SK-N-SH treated with all-trans-retinoic acid at 6 μM for 48 hours (cell line): ENCODE results near the gene SRD5A2.

Experiments used
- ATAC-seq: fragments of 200-7000 bp; cut with Tn5 transposase; 3 replicates; pipeline ENCODE4 v1.9.1; 2020; ENCODE audit warnings: mild to moderate bottlenecking, moderate library complexity
- BACH2 ChIP-seq: fragments of 250-450 bp; sonication (Bioruptor Pico); IDR thresholded peaks from 2 replicates; pipeline ENCODE4 v1.9.0; 2021; ENCODE audit warnings: mild to moderate bottlenecking, borderline replicate concordance
- ESRRG ChIP-seq: fragments of 250-450 bp; sonication (Bioruptor Pico); IDR thresholded peaks from 2 replicates; pipeline ENCODE4 v1.6.1; 2021; ENCODE audit warnings: mild to moderate bottlenecking
- GLIS3 ChIP-seq: fragments of 250-450 bp; sonication (Bioruptor Pico); IDR thresholded peaks from 2 replicates; pipeline ENCODE4 v1.5.0; 2020; ENCODE audit warnings: mild to moderate bottlenecking, moderate library complexity
- ISL1 ChIP-seq: fragments of 250-450 bp; sonication (Bioruptor Pico); IDR thresholded peaks from 2 replicates; pipeline ENCODE4 v2.1.2; 2022; ENCODE audit warnings: mild to moderate bottlenecking, moderate library complexity
- OSR1 ChIP-seq: fragments of 250-450 bp; sonication (Bioruptor Pico); IDR thresholded peaks from 2 replicates; pipeline ENCODE4 v1.8.0; 2022; ENCODE audit warnings: moderate library complexity, mild to moderate bottlenecking, inconsistent platforms
- PATZ1 ChIP-seq: fragments of 250-450 bp; sonication (Bioruptor Pico); IDR thresholded peaks from 2 replicates; pipeline ENCODE4 v1.8.0; 2020; ENCODE audit warnings: mild to moderate bottlenecking, moderate library complexity, borderline replicate concordance
- POU6F1 ChIP-seq: fragments of 250-450 bp; sonication (Bioruptor Pico); IDR thresholded peaks from 2 replicates; pipeline ENCODE4 v1.8.0; 2021; ENCODE audit warnings: low read depth, mild to moderate bottlenecking, moderate library complexity, borderline replicate concordance
- PPARA ChIP-seq: fragments of 250-450 bp; sonication (Bioruptor Pico); IDR thresholded peaks from 2 replicates; pipeline ENCODE4 v1.5.0; 2020; ENCODE audit warnings: mild to moderate bottlenecking, borderline replicate concordance
- RARB ChIP-seq: fragments of 250-450 bp; sonication (Bioruptor Pico); IDR thresholded peaks from 2 replicates; pipeline ENCODE4 v1.8.0; 2021; ENCODE audit warnings: mild to moderate bottlenecking, moderate library complexity
- SNAI2 ChIP-seq: fragments of 250-450 bp; sonication (Bioruptor Pico); IDR thresholded peaks from 2 replicates; pipeline ENCODE4 v1.5.0; 2020; ENCODE audit warnings: mild to moderate bottlenecking, moderate library complexity
- TCF4 ChIP-seq: fragments of 250-450 bp; sonication (Bioruptor Pico); IDR thresholded peaks from 2 replicates; pipeline ENCODE4 v1.8.0; 2021; ENCODE audit warnings: mild to moderate bottlenecking, moderate library complexity, borderline replicate concordance
- TOX ChIP-seq: fragments of 250-450 bp; sonication (Bioruptor Pico); IDR thresholded peaks from 2 replicates; pipeline ENCODE4 v1.8.0; 2021; ENCODE audit warnings: mild to moderate bottlenecking, moderate library complexity, borderline replicate concordance
- TSHZ2 ChIP-seq: fragments of 250-450 bp; sonication (Bioruptor Pico); IDR thresholded peaks from 2 replicates; pipeline ENCODE4 v1.5.0; 2020; ENCODE audit warnings: mild to moderate bottlenecking, moderate library complexity
- ZC3H10 ChIP-seq: fragments of 250-450 bp; sonication (Bioruptor Pico); IDR thresholded peaks from 2 replicates; pipeline ENCODE4 v1.5.1; 2021; ENCODE audit warnings: mild to moderate bottlenecking, moderate library complexity
- ZFP3 ChIP-seq: fragments of 250-450 bp; sonication (Bioruptor Pico); IDR thresholded peaks from 2 replicates; pipeline ENCODE4 v1.5.0; 2020; ENCODE audit warnings: mild to moderate bottlenecking, moderate library complexity
- ZFP30 ChIP-seq: fragments of 450-650 bp; formaldehyde crosslinking; IDR thresholded peaks from 2 replicates; pipeline ENCODE4 v1.5.0; 2022; ENCODE audit warnings: mild to moderate bottlenecking, moderate library complexity
- ZNF565 ChIP-seq: fragments of 450-650 bp; formaldehyde crosslinking; conservative IDR thresholded peaks from 2 replicates; pipeline ENCODE4 v1.5.0; 2020; ENCODE audit warnings: low read depth, mild to moderate bottlenecking, moderate library complexity
- ZNF70 ChIP-seq: fragments of 450-650 bp; formaldehyde crosslinking; IDR thresholded peaks from 2 replicates; pipeline ENCODE4 v1.5.0; 2020; ENCODE audit warnings: mild to moderate bottlenecking, moderate library complexity

Gene SRD5A2

GRCh38 chr2:31577143-31577542, 3.6 kb downstream of the SRD5A2 start (continued):
- TF ChIP-seq PATZ1 (CRISPR knock-in tag) (no peak), BACH2 (CRISPR knock-in tag) (no peak), POU6F1 (CRISPR knock-in tag) (no peak)

DNA sequence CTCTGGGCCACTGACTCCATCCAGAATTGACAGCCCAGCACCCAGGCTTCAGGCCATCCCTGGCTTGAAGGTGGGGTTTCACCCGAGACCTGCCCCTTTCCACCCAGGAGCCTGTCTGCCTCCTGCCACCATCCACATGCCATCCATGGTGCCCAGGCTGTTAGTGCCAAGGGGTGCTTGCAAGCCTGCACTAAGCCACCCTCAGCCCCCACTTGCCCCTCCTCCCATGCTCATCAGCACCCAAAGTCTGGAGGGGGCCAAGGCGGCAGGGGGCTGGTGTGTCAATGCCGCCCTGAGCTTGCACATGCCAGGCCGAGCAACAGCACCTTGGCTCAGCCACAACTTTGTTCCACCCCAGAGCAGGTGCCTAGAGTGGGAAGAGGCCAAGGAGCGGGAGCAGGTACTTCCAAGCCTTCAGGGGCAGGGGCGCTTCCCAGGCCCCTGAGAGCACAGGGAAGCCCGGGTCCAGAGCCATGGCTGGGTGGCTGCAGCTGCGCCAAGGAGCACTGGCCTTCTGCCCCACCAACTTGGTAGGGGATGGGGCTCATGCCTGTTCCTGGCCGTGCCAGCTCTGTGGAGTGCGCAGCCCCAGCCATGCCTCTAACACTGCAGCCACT, 12.0 kb downstream of the SRD5A2 start:
- no peak for ATAC-seq

DNA sequence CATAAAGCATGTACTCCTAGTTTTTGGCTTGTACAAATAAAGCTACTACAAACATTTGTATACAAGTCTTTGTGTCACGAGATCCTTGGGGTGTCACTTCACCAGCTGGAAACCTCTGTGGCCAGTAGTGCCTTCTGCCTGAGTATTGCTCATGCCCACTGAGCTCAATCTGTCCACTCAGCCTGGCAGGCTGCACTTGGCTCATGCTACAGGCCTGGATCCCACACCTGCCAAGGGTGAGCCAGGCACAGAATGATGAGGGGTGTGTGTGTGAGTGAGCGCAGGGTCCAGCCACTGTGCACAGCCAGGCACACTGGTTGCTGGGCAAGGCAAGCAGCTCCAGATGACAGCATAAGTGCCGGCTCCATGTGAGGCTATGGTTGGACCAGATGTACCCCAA, 13.1 kb downstream of the SRD5A2 start:
- TF ChIP-seq ISL1: no peak
- TF ChIP-seq POU6F1 (CRISPR knock-in tag): no peak
- TF ChIP-seq ESRRG (CRISPR knock-in tag): no peak
- no peak for TF ChIP-seq TOX (CRISPR knock-in tag)
- no peak for TF ChIP-seq ZFP3 (CRISPR knock-in tag)
- TF ChIP-seq GLIS3 (CRISPR knock-in tag): no peak
- no peak for TF ChIP-seq PATZ1 (CRISPR knock-in tag)
- TF ChIP-seq PPARA: no peak
- TF ChIP-seq TCF4 (CRISPR knock-in tag): no peak
- ATAC-seq: no peak

More for the DNA sequence above, 12.0 kb downstream of the SRD5A2 start:
- no peak for TF ChIP-seq TSHZ2 (CRISPR knock-in tag)
- TF ChIP-seq TCF4 (CRISPR knock-in tag): no peak
- no peak for TF ChIP-seq ISL1
- no peak for TF ChIP-seq ESRRG (CRISPR knock-in tag)
- no peak for TF ChIP-seq ZFP30 (CRISPR knock-in tag)
- no peak for TF ChIP-seq BACH2 (CRISPR knock-in tag)
- no peak for TF ChIP-seq PPARA
- TF ChIP-seq OSR1 (CRISPR knock-in tag): no peak
- no peak for TF ChIP-seq RARB (CRISPR knock-in tag)
- no peak for TF ChIP-seq ZNF70 (CRISPR knock-in tag)
- no peak for TF ChIP-seq ZC3H10 (CRISPR knock-in tag)
- no peak for TF ChIP-seq POU6F1 (CRISPR knock-in tag)
- no peak for TF ChIP-seq SNAI2
- no peak for TF ChIP-seq ZNF565
